Trophoblast cell (in vitro differentiated cells and primary cell): ENCODE results near the gene RCC2.

ENCODE experiments used
- DNase-seq, 2 donors: peaks; one replicate each; pipeline ENCODE4 v3.0.0-alpha.2; 2016
- H2AFZ ChIP-seq: 2 replicates; pipeline ENCODE4 v1.6.1; 2013; ENCODE audit warnings: low read length, moderate library complexity, mild to moderate bottlenecking; ENCODE audit not compliant: insufficient read depth, poor library complexity
- H2AK5ac ChIP-seq: 2 replicates; pipeline ENCODE4 v1.6.1; 2013; ENCODE audit warnings: mild to moderate bottlenecking, low read length
- H2BK120ac ChIP-seq: 2 replicates; pipeline ENCODE4 v1.6.1; 2013; ENCODE audit warnings: low read length, mild to moderate bottlenecking, moderate library complexity; ENCODE audit not compliant: insufficient read depth, poor library complexity
- H2BK12ac ChIP-seq: 2 replicates; pipeline ENCODE4 v1.6.1; 2013; ENCODE audit warnings: mild to moderate bottlenecking, low read length, moderate library complexity
- H2BK5ac ChIP-seq: 2 replicates; pipeline ENCODE4 v1.6.1; 2013; ENCODE audit warnings: low read length, low read depth, moderate library complexity, mild to moderate bottlenecking; ENCODE audit not compliant: poor library complexity
- H3K14ac ChIP-seq: 2 replicates; pipeline ENCODE4 v1.6.1; 2013; ENCODE audit warnings: mild to moderate bottlenecking, low read length
- H3K18ac ChIP-seq: 2 replicates; pipeline ENCODE4 v1.6.1; 2013; ENCODE audit warnings: mild to moderate bottlenecking, low read length
- H3K23ac ChIP-seq: 2 replicates; pipeline ENCODE4 v1.6.1; 2013; ENCODE audit warnings: low read length
- H3K27ac ChIP-seq: 2 replicates; pipeline ENCODE4 v1.5.1; 2013; ENCODE audit warnings: low read depth, mild to moderate bottlenecking, inconsistent platforms, low read length, moderate library complexity
- H3K27me3 ChIP-seq: 2 replicates; pipeline ENCODE4 v1.6.1; 2013; ENCODE audit warnings: inconsistent platforms, mild to moderate bottlenecking, low read length, moderate library complexity; ENCODE audit not compliant: insufficient read depth
- H3K36me3 ChIP-seq, 2 experiments: 1 replicate in 1 of 2; 2 replicates in 1 of 2; pipeline ENCODE4 v1.6.1; 2013; ENCODE audit warnings: low read length in 2 of 2, mild to moderate bottlenecking in 2 of 2, moderate library complexity in 1 of 2; ENCODE audit not compliant: insufficient read depth in 2 of 2, control insufficient read depth in 1 of 2
- H3K4ac ChIP-seq: 2 replicates; pipeline ENCODE4 v1.6.1; 2013; ENCODE audit warnings: low read depth, mild to moderate bottlenecking, low read length, moderate library complexity
- H3K4me1 ChIP-seq, 2 experiments: 1 replicate in 1 of 2; 2 replicates in 1 of 2; pipeline ENCODE4 v1.6.1; 2013; ENCODE audit warnings: low read length in 2 of 2, mild to moderate bottlenecking in 2 of 2, moderate library complexity in 1 of 2; ENCODE audit not compliant: insufficient read depth in 2 of 2, control insufficient read depth in 1 of 2
- H3K4me2 ChIP-seq: 2 replicates; pipeline ENCODE4 v1.6.1; 2013; ENCODE audit warnings: inconsistent platforms, mild to moderate bottlenecking, low read length, moderate library complexity
- H3K4me3 ChIP-seq: 2 replicates; pipeline ENCODE4 v1.5.1; 2013; ENCODE audit warnings: mild to moderate bottlenecking, low read depth, low read length, inconsistent platforms
- H3K79me1 ChIP-seq: one replicate; pipeline ENCODE4 v1.6.1; 2013; ENCODE audit warnings: low read length
- H3K79me2 ChIP-seq: 2 replicates; pipeline ENCODE4 v1.6.1; 2013; ENCODE audit warnings: low read length, mild to moderate bottlenecking; ENCODE audit not compliant: control insufficient read depth, insufficient read depth, poor library complexity
- H3K9ac ChIP-seq: 2 replicates; pipeline ENCODE4 v1.6.1; 2013; ENCODE audit warnings: mild to moderate bottlenecking, low read length
- H3K9me3 ChIP-seq: 2 replicates; pipeline ENCODE4 v1.6.1; 2013; ENCODE audit warnings: low read depth, mild to moderate bottlenecking, control low read depth, inconsistent platforms, low read length; ENCODE audit not compliant: insufficient read depth
- H4K12ac ChIP-seq: 2 replicates; pipeline ENCODE4 v1.6.1; 2013; ENCODE audit warnings: low read depth, mild to moderate bottlenecking, low read length, moderate library complexity
- H4K8ac ChIP-seq: 2 replicates; pipeline ENCODE4 v1.6.1; 2013; ENCODE audit warnings: low read depth, mild to moderate bottlenecking, low read length, moderate library complexity
- H4K91ac ChIP-seq: one replicate; pipeline ENCODE4 v1.6.1; 2013; ENCODE audit warnings: low read depth, mild to moderate bottlenecking, low read length, moderate library complexity
- WGBS: extraction: QIAGEN DNeasy Blood & Tissue Kit; methylation state at CpG from one replicate; pipeline ENCODE4 v1.1.7; 2013; ENCODE audit warnings: missing lambda C conversion rate; ENCODE audit not compliant: insufficient read length, insufficient coverage; ENCODE audit errors: extremely low coverage; 5-methylcytosine and 5-hydroxymethylcytosine counted together

The RCC2 gene

GRCh38 chr1:17423781-17424245 is 15.7 kb downstream of the RCC2 start:
- peaks cover 73 to 80% of the 10 kb centered on the region in 2 experiments for H3K36me3 ChIP-seq
- H3K18ac ChIP-seq, result no peak overlapping the region
- no peak overlapping the region for H4K12ac ChIP-seq
- H3K4me3 ChIP-seq, result no peak overlapping the region
- no peak overlapping the region for H3K4ac ChIP-seq
- H4K91ac ChIP-seq, result no peak overlapping the region
- peaks cover 5 to 9% of the 10 kb centered on the region in 2 experiments for H3K4me1 ChIP-seq
- H4K8ac ChIP-seq, result no peak overlapping the region
- no peak overlapping the region for H2AK5ac ChIP-seq
- WGBS, result no CpG with 5 or more reads among the region's 13 CpGs
- no peak overlapping the region for H2AFZ ChIP-seq
- H3K23ac ChIP-seq, result peak overlapping the region; percentile 83
- no peak overlapping the region for H3K27ac ChIP-seq
- H3K79me1 ChIP-seq, result no peaks in the 10 kb centered on the region
- no peak for DNase-seq
- no peak overlapping the region for H2BK120ac ChIP-seq
- H2BK5ac ChIP-seq, result no peak overlapping the region
- no peaks in the 10 kb centered on the region for H3K27me3 ChIP-seq
- H2BK12ac ChIP-seq, result no peak overlapping the region
- peaks cover 2% of the 10 kb centered on the region for H3K9me3 ChIP-seq
- H3K14ac ChIP-seq, result no peak overlapping the region
- peak overlapping the region; percentile 50 for H3K9ac ChIP-seq
- H3K79me2 ChIP-seq, result no peaks in the 10 kb centered on the region
- no peak overlapping the region for H3K4me2 ChIP-seq

- Histone ChIP-seq H4K91ac (no peak overlapping the region), H3K79me2 (no peaks in the 10 kb centered on the region), H3K18ac (no peak overlapping the region), H3K23ac (no peak overlapping the region), H3K4me3 (no peak overlapping the region), H2AK5ac (no peak overlapping the region), H4K8ac (no peak overlapping the region), H2BK12ac (no peak overlapping the region), H2BK5ac (no peak overlapping the region), H3K4me1 (no peaks in the 10 kb centered on the region), H3K4ac (no peak overlapping the region), H2BK120ac (no peak overlapping the region), H2AFZ (no peak overlapping the region), H3K4me2 (no peak overlapping the region), H3K9ac (no peak overlapping the region), H3K27me3 (no peaks in the 10 kb centered on the region), H3K79me1 (no peaks in the 10 kb centered on the region), H3K36me3 (peaks cover 71 to 77% of the 10 kb centered on the region in 2 experiments), H4K12ac (no peak overlapping the region), H3K9me3 (no peaks in the 10 kb centered on the region), H3K14ac (no peak overlapping the region), H3K27ac (no peak overlapping the region)
- DNase-seq, result no peak
- no CpG with 5 or more reads among the region's 7 CpGs for WGBS
These were observed 17.0 kb downstream of the RCC2 start for GRCh38 chr1:17422461-17422860.

GRCh38 chr1:17420391-17420918 is 19.0 kb downstream of the RCC2 start:
- no peak overlapping the region for H3K4me2 ChIP-seq
- no peak overlapping the region for H3K4ac ChIP-seq
- H2BK12ac ChIP-seq, result no peak overlapping the region
- H3K23ac ChIP-seq, result no peak overlapping the region
- H3K14ac ChIP-seq, result no peak overlapping the region
- no peak overlapping the region for H2AK5ac ChIP-seq
- no peak for DNase-seq
- no peaks in the 10 kb centered on the region for H3K9me3 ChIP-seq
- H3K36me3 ChIP-seq, result peaks cover 66 to 76% of the 10 kb centered on the region in 2 experiments
- H4K8ac ChIP-seq, result no peak overlapping the region
- WGBS, result no CpG with 5 or more reads among the region's 6 CpGs
- no peak overlapping the region for H3K9ac ChIP-seq
- H3K79me2 ChIP-seq, result no peaks in the 10 kb centered on the region
- H2BK120ac ChIP-seq, result no peak overlapping the region
- no peak overlapping the region for H3K4me3 ChIP-seq
- no peaks in the 10 kb centered on the region for H3K4me1 ChIP-seq
- H3K18ac ChIP-seq, result no peak overlapping the region
- H4K12ac ChIP-seq, result no peak overlapping the region
- no peak overlapping the region for H2AFZ ChIP-seq
- no peaks in the 10 kb centered on the region for H3K27me3 ChIP-seq
- H3K79me1 ChIP-seq, result no peaks in the 10 kb centered on the region
- no peak overlapping the region for H4K91ac ChIP-seq
- no peak overlapping the region for H3K27ac ChIP-seq
- H2BK5ac ChIP-seq, result no peak overlapping the region

- Histone ChIP-seq H3K23ac (no peak overlapping the region), H3K14ac (no peak overlapping the region), H3K36me3 (peaks cover 65 to 75% of the 10 kb centered on the region in 2 experiments), H2AFZ (no peak overlapping the region), H2BK5ac (no peak overlapping the region), H2AK5ac (no peak overlapping the region), H3K79me1 (no peaks in the 10 kb centered on the region), H3K27me3 (no peaks in the 10 kb centered on the region), H3K9me3 (no peaks in the 10 kb centered on the region), H2BK12ac (no peak overlapping the region), H3K79me2 (no peaks in the 10 kb centered on the region), H3K9ac (no peak overlapping the region), H3K4me2 (no peak overlapping the region), H4K8ac (no peak overlapping the region), H3K4me3 (no peak overlapping the region), H2BK120ac (no peak overlapping the region), H3K27ac (no peak overlapping the region), H4K12ac (no peak overlapping the region), H4K91ac (no peak overlapping the region), H3K4ac (no peak overlapping the region), H3K18ac (no peak overlapping the region), H3K4me1 (no peaks in the 10 kb centered on the region)
- DNase-seq, result peak; percentile 48 to 82
- WGBS, result no CpG with 5 or more reads among the region's 42 CpGs
These were observed 19.7 kb downstream of the RCC2 start for GRCh38 chr1:17419626-17420328.
